GM19438 (cell line): ENCODE results near the gene MSI1.

Source experiments
- ATAC-seq: cut with Tn5 transposase; IDR thresholded peaks from one replicate; pipeline ENCODE4 v1.9.1; 2021; ENCODE audit warnings: low read depth; ENCODE audit not compliant: unreplicated experiment

The MSI1 gene

DNA sequence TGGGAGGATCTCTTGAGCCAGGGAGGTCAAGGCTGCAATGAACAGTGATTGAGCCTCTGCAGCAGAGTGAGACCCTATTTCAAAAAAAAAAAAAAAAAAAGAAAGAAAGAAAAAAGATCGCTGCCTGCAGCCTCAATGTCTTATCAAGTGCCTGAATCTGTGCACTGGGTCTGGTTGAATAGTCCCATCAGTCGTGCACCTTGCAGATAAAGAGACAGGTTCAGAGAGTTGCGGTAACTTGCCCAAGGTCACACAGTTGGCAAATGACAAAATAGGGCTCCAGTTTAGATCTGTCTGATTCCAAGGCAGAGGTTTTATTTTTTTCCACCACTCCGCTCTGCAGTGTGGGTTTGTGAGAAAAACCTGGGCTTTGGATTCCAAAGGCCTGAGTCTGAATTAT lies 40.7 kb downstream of the MSI1 start:
- no peak for ATAC-seq

DNA sequence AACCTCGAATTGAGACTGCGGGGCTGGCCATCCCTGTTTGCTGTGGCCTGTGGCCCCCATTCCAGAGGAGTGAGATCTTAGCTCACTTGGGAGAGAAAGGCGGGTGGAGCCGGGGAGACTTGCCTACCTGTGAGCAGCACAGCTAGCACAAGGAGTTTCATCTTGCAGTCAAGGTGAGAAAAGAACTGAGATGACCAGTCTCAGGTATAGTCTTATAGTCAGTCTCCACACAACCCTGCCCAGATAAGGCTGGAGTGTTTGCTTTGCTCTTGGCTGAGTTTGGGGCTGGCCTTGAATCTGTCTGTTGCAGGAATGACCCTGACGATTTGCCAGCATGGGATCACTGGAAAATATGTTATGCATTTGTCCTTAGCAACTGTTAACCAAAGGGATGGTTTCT lies 41.4 kb downstream of the MSI1 start, which contains the start of gene PLA2G1B:
TSS of gene PLA2G1B (minus strand) at position 187 of the 400 bp plus-strand sequence. CDS start at position 161, 26 bp downstream.
- ATAC-seq: no peak

DNA sequence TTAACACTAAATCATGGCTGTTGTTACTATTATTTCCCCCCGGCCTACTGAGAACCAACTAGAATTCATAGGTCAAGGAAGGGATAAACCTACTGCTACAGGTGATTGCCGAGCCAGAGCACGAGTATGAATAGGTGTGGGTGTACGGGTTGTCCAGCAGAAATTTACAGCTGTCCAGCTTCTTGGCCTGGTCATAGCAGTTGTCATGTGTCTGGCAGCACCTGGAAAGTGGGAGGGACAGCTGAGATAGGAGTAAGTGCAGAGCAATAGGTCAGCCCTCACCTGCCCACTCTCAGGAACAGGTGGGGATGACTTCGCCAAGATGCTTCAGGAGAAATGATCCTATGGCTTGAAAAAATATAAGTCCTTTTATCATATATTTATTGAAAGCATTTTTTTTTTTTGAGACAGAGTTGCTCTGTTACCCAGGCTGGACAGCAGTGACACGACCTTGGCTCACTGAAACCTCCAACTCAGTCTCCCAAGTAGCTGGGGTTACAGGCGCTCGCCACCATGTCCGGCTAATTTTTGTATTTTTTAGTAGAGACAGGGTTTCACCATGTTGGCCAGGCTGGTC lies 44.0 kb downstream of the MSI1 start:
- no peak for ATAC-seq

DNA sequence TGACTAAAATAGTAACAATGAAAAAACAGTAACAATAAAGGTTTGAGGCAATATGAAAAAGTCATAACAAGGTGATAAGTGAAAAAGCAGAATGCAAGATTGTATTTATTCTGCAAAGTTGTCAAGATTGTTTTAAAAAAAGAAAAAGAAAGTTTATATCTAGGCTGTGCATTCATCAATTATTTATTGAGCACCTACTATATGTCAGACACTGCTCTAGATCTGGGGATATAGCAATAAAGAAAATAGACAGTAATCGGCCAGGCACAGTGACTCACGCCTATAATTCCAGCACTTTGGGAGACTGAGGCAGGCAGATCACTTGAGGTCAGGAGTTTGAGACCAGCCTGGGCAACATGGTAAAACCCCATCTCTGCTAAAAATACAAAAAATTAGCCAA lies 45.2 kb downstream of the MSI1 start:
- ATAC-seq: no peak

DNA sequence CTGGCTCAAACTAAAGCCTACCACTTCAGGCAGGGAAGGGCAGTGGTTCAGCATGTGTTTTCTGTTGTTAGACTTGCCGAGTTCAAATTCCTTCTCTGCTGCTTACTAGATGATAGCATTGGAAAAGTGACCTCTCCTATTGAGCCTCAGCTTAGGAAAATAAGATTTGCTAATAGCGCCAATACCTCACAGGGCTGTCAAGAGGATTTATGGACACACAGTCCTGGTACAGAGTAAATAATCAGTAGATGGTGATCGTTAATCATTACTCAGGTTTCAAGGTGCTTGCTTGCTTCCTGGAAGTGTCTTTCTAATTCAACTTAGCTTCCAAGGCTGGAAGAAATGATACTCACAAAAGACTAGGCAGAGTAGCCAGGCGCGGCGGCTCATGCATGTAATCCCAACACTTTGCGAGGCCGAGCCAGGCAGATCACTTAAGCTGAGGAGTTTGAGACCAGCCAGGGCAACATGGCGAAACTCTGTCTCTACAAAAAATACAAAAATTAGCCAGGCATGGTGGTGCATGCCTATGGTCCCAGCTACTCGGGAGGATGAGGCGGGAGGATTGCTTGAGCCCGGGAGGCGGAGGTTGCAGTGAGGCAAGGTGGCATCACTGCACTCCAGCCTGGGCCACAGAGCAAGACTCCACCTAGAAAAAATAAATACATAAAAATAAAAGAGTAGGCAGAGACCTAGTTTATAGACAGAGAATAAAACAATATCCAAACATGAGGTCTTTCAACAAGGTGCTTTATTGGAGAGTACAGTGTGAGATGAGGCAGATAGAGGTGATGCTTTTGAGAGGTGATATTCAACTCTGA lies 47.4 kb downstream of the MSI1 start:
- ATAC-seq: no peak

DNA sequence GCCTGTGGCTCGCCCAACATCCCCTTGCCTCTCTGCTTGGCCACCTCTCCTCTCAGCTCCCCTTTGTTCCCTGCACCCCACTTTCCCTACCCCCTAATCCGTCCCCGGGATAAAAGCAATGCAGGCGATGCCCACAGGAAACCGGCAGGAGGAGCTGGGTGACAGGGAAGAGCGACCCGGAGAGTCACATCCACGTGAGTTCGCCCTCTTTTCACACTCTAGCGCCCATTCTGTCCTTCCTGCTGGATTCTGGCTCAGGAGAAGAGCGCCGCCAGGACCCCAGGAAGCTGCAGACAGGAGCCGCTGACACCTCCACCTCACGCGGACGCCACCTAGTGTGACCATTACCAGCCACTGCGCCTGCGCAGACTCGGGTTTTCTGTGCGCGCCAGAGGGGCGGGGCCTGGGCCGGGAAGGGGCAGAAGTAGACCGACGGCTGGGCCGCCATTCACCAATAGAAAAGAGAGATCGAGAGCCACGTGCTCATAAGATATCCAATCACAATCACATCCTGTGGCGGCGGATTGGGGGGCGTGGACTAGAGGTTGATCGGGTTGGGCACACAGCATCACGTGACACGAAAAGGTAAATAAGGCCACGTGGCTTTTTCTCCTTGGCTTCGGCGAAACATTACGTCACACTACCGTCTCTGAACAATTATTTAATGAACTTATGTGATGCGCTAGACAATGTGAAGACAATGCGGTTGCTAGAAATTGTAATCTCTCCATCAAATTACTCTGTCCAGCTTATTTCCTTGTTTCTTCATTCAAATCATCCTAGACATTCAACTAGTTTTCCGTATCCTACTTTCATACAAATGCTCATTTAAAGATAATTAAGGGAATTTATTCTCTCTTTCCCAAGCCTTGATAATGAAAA lies 51.5 kb downstream of the MSI1 start:
- ATAC-seq: peak; percentile 99

DNA sequence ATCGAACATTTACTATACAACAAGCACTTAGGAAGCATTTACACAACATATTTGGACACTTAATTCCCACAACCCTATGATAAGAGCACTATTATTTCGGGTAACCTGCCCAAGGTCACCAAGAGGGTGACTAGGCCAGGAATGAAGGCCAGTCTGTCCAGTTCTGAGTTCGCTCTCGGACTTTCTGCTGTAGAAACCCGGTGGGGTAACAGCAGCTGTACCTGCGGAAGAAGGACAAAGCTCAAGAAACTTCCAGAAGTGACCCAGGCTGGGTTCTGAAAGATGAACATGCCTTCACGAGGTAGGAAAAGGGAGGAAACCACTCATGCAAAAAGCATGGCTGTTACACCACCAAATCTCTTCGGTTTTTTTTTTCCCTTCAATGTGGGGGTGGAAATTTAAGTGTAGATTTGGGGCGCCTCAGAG lies 52.2 kb downstream of the MSI1 start:
- ATAC-seq: no peak

DNA sequence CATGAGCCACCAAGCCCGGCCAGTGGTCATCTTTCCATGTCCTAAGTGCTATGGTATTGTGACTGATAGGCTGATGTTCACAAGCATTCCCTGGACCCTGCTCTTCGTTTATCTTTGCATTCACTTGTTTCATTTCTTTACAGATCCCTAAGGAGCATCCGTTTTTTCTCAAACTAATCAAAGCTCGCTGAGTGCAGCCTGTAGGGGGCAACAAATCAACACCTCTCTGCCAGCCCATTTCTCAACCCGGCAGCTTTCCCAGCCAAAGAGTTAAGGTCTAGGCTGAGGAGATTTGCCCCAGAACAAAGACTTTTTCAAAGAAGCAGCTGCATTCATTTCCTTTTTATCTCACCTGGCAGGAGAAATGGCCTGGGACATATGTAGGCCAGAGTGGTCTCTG lies 54.7 kb downstream of the MSI1 start:
- ATAC-seq: no peak

DNA sequence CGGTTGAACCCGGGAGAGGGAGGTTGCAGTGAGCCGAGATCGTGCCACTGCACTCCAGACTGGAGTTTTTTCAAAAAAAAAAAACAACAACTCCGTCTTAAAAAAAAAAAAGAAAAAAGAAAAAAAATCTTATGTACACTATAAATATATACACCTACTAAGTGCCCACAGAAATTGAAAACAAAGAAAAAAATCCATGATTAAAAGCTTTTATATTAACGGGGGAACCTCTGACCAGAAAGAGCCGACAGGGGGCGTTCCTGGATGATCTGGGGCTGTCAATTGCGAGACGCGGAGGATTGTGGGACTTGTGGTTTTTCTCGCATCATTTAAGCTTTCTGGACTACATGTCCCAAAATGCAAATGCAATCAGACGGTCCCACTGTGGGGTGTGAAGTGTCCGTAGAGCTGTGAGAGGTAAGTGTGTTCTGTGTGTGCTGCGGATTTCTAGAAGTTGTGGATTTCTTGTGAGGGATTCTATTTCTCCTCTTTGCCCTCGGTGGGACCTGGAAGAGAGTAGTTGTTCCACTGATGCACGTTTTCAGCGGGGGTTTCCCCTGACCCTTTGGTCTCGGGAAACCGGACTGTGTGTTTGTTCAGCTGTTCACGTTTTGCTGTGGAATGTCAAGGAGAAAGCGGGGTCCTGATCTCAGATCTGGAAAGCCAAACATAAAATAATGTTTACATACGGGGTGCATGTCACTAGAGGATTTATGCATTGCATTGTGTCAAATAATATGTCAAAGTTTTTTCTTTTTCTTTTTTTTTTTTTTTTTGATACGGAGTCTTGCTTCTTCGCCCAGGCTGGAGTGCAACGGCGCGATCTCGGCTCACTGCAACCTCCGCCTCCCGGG lies 66.8 kb downstream of the MSI1 start, which contains the start of gene SIRT4:
TSS of gene SIRT4 (plus strand) at position 360 of the 854 bp plus-strand sequence. CDS start 1,241 bp downstream, outside the sequence.
- ATAC-seq: peak; percentile 93

DNA sequence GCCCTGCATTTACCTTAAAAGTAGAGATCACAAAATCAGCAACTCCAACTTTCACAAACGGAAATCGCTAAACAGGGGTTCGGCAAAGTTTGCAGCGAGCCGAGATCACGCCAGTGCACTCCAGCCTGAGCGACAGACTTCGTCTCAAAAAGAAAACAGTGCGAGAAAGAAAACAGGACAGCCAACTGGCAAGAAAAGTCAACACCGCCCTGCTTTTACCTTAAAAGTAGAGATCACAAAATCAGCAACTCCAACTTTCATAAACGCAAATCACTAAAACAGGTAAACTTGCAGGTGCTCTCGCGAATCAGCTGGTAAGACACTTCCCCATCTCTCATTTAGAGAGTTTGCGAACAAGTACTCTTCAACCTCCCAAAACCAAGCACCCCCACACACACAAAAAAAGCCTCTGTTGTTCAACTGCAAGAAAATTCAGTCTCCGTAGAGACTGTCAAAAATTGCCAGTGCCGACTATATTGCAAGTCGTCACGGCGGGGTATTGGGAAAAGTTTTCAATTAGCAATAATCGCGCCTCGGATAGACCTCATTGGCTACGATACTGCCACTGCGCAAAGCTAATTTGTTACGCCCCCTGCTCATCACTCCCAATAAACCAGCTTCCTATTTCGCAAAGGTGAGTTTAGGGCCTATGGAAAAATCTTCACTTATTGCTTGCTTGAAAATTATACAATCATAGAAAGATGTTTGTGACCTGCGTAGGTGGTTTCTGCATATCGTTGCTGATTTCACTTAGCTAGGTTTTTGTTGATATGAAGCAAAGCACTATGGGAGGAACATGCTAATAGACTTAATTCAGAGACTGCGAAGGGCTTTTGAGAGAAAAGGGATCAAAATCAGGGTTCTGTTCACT lies 76.1 kb downstream of the MSI1 start, which contains the start of gene RNU4-1:
TSS of gene RNU4-1 (minus strand) at position 577 of the 871 bp plus-strand sequence.
- peak; percentile 51 for ATAC-seq

DNA sequence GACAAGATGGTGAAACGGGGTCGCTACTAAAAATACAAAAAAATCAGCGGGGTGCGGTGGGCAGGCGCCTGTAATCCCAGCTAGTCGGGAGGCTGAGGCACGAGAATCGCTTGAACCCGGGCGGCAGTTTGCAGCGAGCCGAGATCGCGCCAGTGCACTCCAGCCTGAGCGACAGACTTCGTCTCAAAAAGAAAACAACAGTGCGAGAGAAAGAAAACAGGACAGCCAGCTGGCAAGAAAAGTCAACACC lies 76.6 kb downstream of the MSI1 start:
- peak; percentile 4 for ATAC-seq
